Mesendoderm (in vitro differentiated cells): ENCODE measurements around the gene S100A13.

ENCODE experiments used
- DNase-seq: peaks from one replicate; pipeline ENCODE4 v3.0.0; 2013
- H2AK5ac ChIP-seq: 2 replicates; pipeline ENCODE4 v1.6.1; 2013; ENCODE audit warnings: low read length, inconsistent platforms
- H2BK120ac ChIP-seq: 2 replicates; pipeline ENCODE4 v1.6.1; 2013; ENCODE audit warnings: low read depth, mild to moderate bottlenecking, low read length, moderate library complexity, mixed read lengths
- H2BK15ac ChIP-seq: replicated peaks from 2 replicates; pipeline ENCODE4 v1.6.1; 2013; ENCODE audit warnings: low read depth, mild to moderate bottlenecking, moderate library complexity
- H2BK5ac ChIP-seq: 2 replicates; pipeline ENCODE4 v1.6.1; 2013; ENCODE audit warnings: low read length, inconsistent platforms
- H3K18ac ChIP-seq: 2 replicates; pipeline ENCODE4 v1.6.1; 2013; ENCODE audit warnings: mild to moderate bottlenecking, low read length, mixed read lengths
- H3K23ac ChIP-seq: one replicate; pipeline ENCODE4 v1.6.1; 2013; ENCODE audit warnings: low read length
- H3K27ac ChIP-seq: 2 replicates; pipeline ENCODE4 v1.5.1; 2013; ENCODE audit warnings: low read depth, mild to moderate bottlenecking, inconsistent platforms, low read length, moderate library complexity
- H3K27me3 ChIP-seq: 2 replicates; pipeline ENCODE4 v1.6.1; 2013; ENCODE audit warnings: low read length, control low read depth, mild to moderate bottlenecking, inconsistent platforms; ENCODE audit not compliant: insufficient read depth, poor library complexity
- H3K36me3 ChIP-seq: 2 replicates; pipeline ENCODE4 v1.6.1; 2013; ENCODE audit warnings: low read length, inconsistent platforms; ENCODE audit not compliant: control insufficient read depth, insufficient read depth
- H3K4ac ChIP-seq: one replicate; pipeline ENCODE4 v1.6.1; 2013; ENCODE audit warnings: low read depth, mild to moderate bottlenecking, low read length, moderate library complexity
- H3K4me1 ChIP-seq: 2 replicates; pipeline ENCODE4 v1.6.1; 2013; ENCODE audit warnings: low read depth, low read length, inconsistent platforms; ENCODE audit not compliant: control insufficient read depth
- H3K4me2 ChIP-seq: 2 replicates; pipeline ENCODE4 v1.6.1; 2013; ENCODE audit warnings: low read length
- H3K4me3 ChIP-seq: 2 replicates; pipeline ENCODE4 v1.5.1; 2013; ENCODE audit warnings: mild to moderate bottlenecking, low read length
- H3K56ac ChIP-seq: one replicate; pipeline ENCODE4 v1.6.1; 2013; ENCODE audit warnings: low read length
- H3K79me1 ChIP-seq: 2 replicates; pipeline ENCODE4 v1.6.1; 2013; ENCODE audit warnings: low read length, inconsistent platforms
- H3K79me2 ChIP-seq: 2 replicates; pipeline ENCODE4 v1.6.1; 2013; ENCODE audit warnings: mild to moderate bottlenecking, low read length; ENCODE audit not compliant: control insufficient read depth, insufficient read depth
- H3K9ac ChIP-seq: 2 replicates; pipeline ENCODE4 v1.6.1; 2013; ENCODE audit warnings: low read length, inconsistent platforms
- H4K5ac ChIP-seq: one replicate; pipeline ENCODE4 v1.6.1; 2013; ENCODE audit warnings: low read length
- H4K8ac ChIP-seq: one replicate; pipeline ENCODE4 v1.6.1; 2013; ENCODE audit warnings: low read depth, mild to moderate bottlenecking, control low read depth, low read length, moderate library complexity
- WGBS: extraction: QIAGEN DNeasy Blood & Tissue Kit; methylation state at CpG from one replicate; pipeline ENCODE4 v1.1.7; 2013; ENCODE audit warnings: low lambda C conversion rate, missing lambda C conversion rate; ENCODE audit not compliant: insufficient coverage; ENCODE audit errors: extremely low coverage; 5-methylcytosine and 5-hydroxymethylcytosine counted together

The S100A13 gene

DNA sequence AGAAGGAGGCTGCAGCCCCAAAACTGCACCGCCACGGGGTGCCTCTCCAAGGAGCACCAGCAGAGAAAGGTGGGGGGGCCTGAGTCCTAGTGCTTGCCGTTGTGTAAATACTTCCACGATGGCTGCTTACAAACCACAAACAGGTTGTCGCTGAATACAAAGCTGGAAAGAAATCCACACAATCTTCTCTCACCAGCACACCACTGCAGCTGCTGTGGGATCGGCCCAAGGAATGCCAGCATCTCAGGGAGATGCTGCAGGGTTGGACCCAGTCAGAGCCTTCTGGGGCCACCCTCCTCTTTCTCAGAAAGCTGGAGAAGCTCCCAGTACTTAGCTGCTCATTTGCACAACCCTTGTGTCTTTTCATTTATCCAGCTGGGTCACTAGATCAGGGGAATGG, 8.1 kb downstream of the S100A13 start:
- WGBS, result no CpG with 5 or more reads among the region's 6 CpGs
- no peak overlapping the region for H3K27ac ChIP-seq
- no peak overlapping the region for H3K9ac ChIP-seq

DNA sequence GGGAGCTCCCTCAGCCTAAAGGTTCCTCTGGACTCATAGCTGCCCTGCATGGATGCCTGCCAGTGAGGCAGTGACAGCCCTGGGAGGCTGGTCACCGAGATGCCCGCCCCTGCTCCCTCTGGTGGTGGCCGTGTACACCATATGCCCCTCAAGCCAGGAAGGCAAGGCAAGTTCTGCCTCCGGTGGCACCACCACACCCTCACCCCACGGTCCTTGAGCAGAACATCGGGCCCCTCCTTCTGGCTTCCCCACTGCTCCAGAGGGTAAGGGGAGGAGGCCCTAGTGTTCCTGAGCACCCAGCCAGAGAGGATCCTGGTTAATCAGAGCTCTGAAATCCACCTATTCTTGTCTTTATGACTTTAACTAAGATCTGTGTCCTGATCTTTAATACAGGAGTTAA, 9.6 kb downstream of the S100A13 start:
- no peaks in the 10 kb centered on the region for H3K79me1 ChIP-seq
- H3K56ac ChIP-seq, result no peak overlapping the region
- no peak overlapping the region for H3K4me2 ChIP-seq
- H2BK5ac ChIP-seq, result no peak overlapping the region
- H3K27ac ChIP-seq, result no peak overlapping the region
- no peak overlapping the region for H3K23ac ChIP-seq
- no peaks in the 10 kb centered on the region for H3K27me3 ChIP-seq
- H3K9ac ChIP-seq, result no peak overlapping the region
- H4K5ac ChIP-seq, result no peak overlapping the region
- H3K18ac ChIP-seq, result no peak overlapping the region
- WGBS, result no CpG with 5 or more reads among the region's 6 CpGs
- H2BK15ac ChIP-seq, result no peak overlapping the region
- DNase-seq, result peak; percentile 85
- no peak overlapping the region for H2AK5ac ChIP-seq
- H3K4me3 ChIP-seq, result no peak overlapping the region
- H3K36me3 ChIP-seq, result no peaks in the 10 kb centered on the region
- H3K79me2 ChIP-seq, result no peaks in the 10 kb centered on the region
- no peak overlapping the region for H3K4ac ChIP-seq
- H2BK120ac ChIP-seq, result no peak overlapping the region
- no peak overlapping the region for H4K8ac ChIP-seq
- H3K4me1 ChIP-seq, result peaks cover 3% of the 10 kb centered on the region

More for the DNA sequence above, 8.1 kb downstream of the S100A13 start:
- Histone ChIP-seq H3K23ac (no peak overlapping the region), H3K4me2 (no peak overlapping the region), H2BK15ac (no peak overlapping the region), H3K4me3 (no peak overlapping the region), H4K5ac (no peak overlapping the region), H3K36me3 (no peaks in the 10 kb centered on the region), H2BK5ac (no peak overlapping the region), H3K56ac (no peak overlapping the region), H3K79me2 (no peaks in the 10 kb centered on the region), H3K4ac (no peak overlapping the region), H2BK120ac (no peak overlapping the region), H3K18ac (no peak overlapping the region), H3K79me1 (no peaks in the 10 kb centered on the region), H3K27me3 (no peaks in the 10 kb centered on the region), H4K8ac (no peak overlapping the region), H3K4me1 (no peaks in the 10 kb centered on the region), H2AK5ac (no peak overlapping the region)
- DNase-seq, result no peak

DNA sequence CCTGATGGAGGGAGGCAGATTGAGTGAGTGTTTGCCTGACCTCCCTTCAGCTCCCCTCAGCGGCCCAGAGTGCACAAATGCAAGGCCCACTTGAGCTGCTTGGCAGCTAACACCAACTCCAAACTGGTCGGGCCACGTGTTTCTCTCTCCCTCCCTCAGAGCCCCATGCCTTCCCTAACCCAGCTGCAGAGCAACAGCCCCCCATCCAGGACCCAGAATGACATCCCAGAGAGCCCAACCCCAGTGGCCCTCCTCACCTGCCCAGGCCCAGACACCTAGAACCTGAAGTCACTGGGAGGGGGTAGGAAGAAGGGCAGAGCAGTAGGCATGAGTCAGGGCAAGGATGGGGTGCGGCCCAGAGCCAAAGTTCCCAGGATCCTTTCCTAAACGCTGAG, 10.4 kb downstream of the S100A13 start:
- Histone ChIP-seq H3K79me1 (no peaks in the 10 kb centered on the region), H2AK5ac (peak overlapping the region; percentile 69), H3K4me2 (no peak overlapping the region), H3K36me3 (no peaks in the 10 kb centered on the region), H4K8ac (no peak overlapping the region), H3K4me3 (no peak overlapping the region), H2BK5ac (no peak overlapping the region), H3K4me1 (peaks cover 3% of the 10 kb centered on the region), H3K9ac (peak overlapping the region; percentile 44), H3K56ac (peak overlapping the region; percentile 76), H3K18ac (no peak overlapping the region), H2BK120ac (no peak overlapping the region), H3K27me3 (no peaks in the 10 kb centered on the region), H2BK15ac (no peak overlapping the region), H3K4ac (no peak overlapping the region), H3K27ac (no peak overlapping the region), H4K5ac (no peak overlapping the region), H3K79me2 (no peaks in the 10 kb centered on the region), H3K23ac (no peak overlapping the region)
- no peak for DNase-seq
- no CpG with 5 or more reads among the region's 5 CpGs for WGBS

DNA sequence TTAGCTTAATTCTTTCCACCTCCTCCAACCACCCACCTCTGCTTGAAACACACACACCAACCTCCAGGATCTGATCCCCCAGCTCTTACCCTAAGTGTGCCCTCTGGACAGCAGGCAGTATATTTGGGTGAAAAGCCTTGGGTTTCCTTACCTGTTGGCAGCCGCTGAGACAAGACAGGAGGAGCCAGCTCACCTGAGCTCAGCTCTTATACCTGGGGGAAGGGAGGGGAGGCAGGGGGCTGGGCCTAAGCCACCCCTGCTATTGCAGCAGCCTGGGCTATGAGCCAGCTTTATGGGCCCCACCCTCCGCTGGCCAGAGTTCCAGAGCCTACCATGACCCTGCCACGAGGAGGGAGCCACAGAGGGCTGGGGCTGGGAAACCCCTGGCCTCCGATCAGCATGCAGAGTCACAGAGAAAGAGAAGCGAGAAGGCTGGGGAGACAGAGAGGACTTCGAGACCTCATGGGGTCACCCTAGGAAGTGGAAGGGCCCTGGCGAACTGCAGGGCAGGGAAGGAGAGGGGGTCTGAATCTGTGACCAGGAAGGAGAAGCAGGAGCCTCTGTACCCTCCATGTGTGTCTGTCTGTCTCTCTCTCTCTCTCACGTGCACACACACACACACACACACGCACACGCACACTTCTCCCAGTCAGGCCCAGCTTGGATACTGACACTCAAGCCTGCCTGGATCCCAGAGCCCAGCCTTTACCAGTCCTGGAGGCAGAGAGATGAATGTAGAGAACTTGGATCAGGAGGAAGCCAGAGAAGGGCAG, 11.0 kb downstream of the S100A13 start, which contains the start of gene S100A14:
Gene S100A14, minus strand, starts transcription at position 182 of the 773 bp plus-strand sequence. CDS start 467 bp downstream, outside the sequence.
- H4K5ac ChIP-seq, result no peak within 1 kb of the TSS
- no peaks in the 10 kb centered on the region for H3K27me3 ChIP-seq
- peak within 1 kb of the TSS; percentile 69 for H2AK5ac ChIP-seq
- H3K4ac ChIP-seq, result no peak within 1 kb of the TSS
- H3K36me3 ChIP-seq, result no peaks in the 10 kb centered on the region
- DNase-seq, result peak; percentile 40
- H4K8ac ChIP-seq, result no peak within 1 kb of the TSS
- H3K18ac ChIP-seq, result no peak within 1 kb of the TSS
- H2BK5ac ChIP-seq, result no peak within 1 kb of the TSS
- H2BK15ac ChIP-seq, result no peak within 1 kb of the TSS
- WGBS, result no CpG with 5 or more reads among the region's 10 CpGs
- H3K56ac ChIP-seq, result peak within 1 kb of the TSS; percentile 76
- H3K79me1 ChIP-seq, result no peaks in the 10 kb centered on the region
- H3K79me2 ChIP-seq, result no peaks in the 10 kb centered on the region
- no peak within 1 kb of the TSS for H3K4me3 ChIP-seq
- H3K4me1 ChIP-seq, result peaks cover 3% of the 10 kb centered on the region
- no peak within 1 kb of the TSS for H3K23ac ChIP-seq
- H2BK120ac ChIP-seq, result no peak within 1 kb of the TSS
- no peak within 1 kb of the TSS for H3K27ac ChIP-seq
- H3K4me2 ChIP-seq, result no peak within 1 kb of the TSS
- peak within 1 kb of the TSS; percentile 44 for H3K9ac ChIP-seq

DNA sequence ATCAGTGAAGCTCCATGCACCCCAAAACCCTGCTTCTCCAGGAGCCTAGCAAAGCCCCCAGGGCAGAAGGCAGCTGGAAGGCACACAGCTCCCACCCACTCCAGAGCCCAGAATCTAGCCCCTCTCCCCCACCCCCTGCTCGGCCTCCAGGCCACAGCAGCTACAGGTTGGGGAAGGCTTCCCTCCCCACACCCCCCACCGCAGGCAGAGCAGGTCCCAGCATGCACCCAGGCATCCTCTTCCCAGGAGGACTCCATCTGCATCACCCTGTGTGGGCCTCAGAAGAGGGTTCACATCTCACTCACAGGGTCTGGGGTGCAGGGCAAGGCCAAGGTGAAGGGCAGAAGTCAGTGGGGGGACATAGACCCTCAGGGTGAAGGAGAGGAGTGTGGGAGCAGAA, 11.9 kb downstream of the S100A13 start:
- Histone ChIP-seq H3K27ac (no peak overlapping the region), H3K79me1 (no peaks in the 10 kb centered on the region), H3K4ac (no peak overlapping the region), H2BK5ac (no peak overlapping the region), H2BK120ac (no peak overlapping the region), H2AK5ac (no peak overlapping the region), H3K56ac (peak overlapping the region; percentile 66), H4K8ac (no peak overlapping the region), H4K5ac (no peak overlapping the region), H3K79me2 (no peaks in the 10 kb centered on the region), H3K9ac (no peak overlapping the region), H3K4me1 (peaks cover 3% of the 10 kb centered on the region), H3K4me2 (no peak overlapping the region), H3K27me3 (no peaks in the 10 kb centered on the region), H2BK15ac (no peak overlapping the region), H3K23ac (no peak overlapping the region), H3K4me3 (no peak overlapping the region), H3K18ac (no peak overlapping the region), H3K36me3 (no peaks in the 10 kb centered on the region)
- no peak for DNase-seq
- no CpG with 5 or more reads among the region's 2 CpGs for WGBS

GRCh38 chr1:153614906-153615305, 12.4 kb downstream of the S100A13 start:
- H3K23ac ChIP-seq, result no peak overlapping the region
- H2BK5ac ChIP-seq, result no peak overlapping the region
- no peak overlapping the region for H2BK15ac ChIP-seq
- H2AK5ac ChIP-seq, result no peak overlapping the region
- no peak overlapping the region for H3K4me3 ChIP-seq
- no peak for DNase-seq
- no peak overlapping the region for H3K18ac ChIP-seq
- H3K27me3 ChIP-seq, result no peaks in the 10 kb centered on the region
- H3K4ac ChIP-seq, result no peak overlapping the region
- H2BK120ac ChIP-seq, result no peak overlapping the region
- H3K27ac ChIP-seq, result no peak overlapping the region
- no CpG with 5 or more reads among the region's 7 CpGs for WGBS
- H3K9ac ChIP-seq, result no peak overlapping the region
- H3K56ac ChIP-seq, result no peak overlapping the region
- no peak overlapping the region for H3K4me2 ChIP-seq
- H3K79me2 ChIP-seq, result no peaks in the 10 kb centered on the region
- no peak overlapping the region for H4K5ac ChIP-seq
- H3K36me3 ChIP-seq, result no peaks in the 10 kb centered on the region
- H3K4me1 ChIP-seq, result peaks cover 3% of the 10 kb centered on the region
- no peaks in the 10 kb centered on the region for H3K79me1 ChIP-seq
- no peak overlapping the region for H4K8ac ChIP-seq
